Measurements from ENCODE around the gene CTSK. TPM values are rescaled to one million over a fixed set of nuclear protein-coding genes. Genes with fewer than 3 reads are reported as not detected.
"Not testable (repeated sequence)": the region's sequence is repeated elsewhere in the genome, so short reads cannot be mapped to it uniquely, and the experiment has no call there.

Gene CTSK
- total RNA-seq = 1.8 and 2.7 TPM in 2 replicates

DNA sequence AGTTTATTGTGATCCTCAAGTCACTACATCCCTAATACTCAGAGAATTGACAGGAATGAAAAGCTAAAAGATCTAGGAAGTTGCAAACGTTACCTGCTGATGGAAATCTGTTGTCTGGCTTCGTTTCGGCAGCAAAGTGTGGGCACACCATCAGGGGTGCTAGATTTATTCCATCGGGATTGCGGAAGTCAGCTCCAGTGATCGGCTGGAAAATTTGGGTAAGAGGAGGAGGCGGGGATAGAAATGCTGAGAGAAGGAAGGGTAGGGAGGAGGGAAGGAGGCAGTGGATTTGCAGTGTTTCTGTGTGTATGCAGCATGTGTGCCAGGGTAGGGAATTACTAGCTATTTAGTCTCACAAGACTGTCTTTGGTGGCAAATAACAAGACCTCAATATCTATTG is at the start of gene CTSK:
TSS of gene CTSK (minus strand) at position 140 of the 400 bp plus-strand sequence. CDS start 1,455 bp downstream, outside the sequence.
- DNase-seq (ENCODE audit: low spot score) = no peak
- H3K27me3 Mint-ChIP-seq (ENCODE audit: insufficient read depth) = no peaks in the 10 kb centered on the region
- H3K27ac Mint-ChIP-seq = no peak within 1 kb of the TSS
- no peaks in the 10 kb centered on the region for H3K9me3 Mint-ChIP-seq
- H3K36me3 Mint-ChIP-seq (ENCODE audit: low read depth) = peaks cover 7% of the 10 kb centered on the region
- H3K4me1 Mint-ChIP-seq (ENCODE audit: low read depth) = peaks cover 10% of the 10 kb centered on the region
- H3K4me3 Mint-ChIP-seq = no peak within 1 kb of the TSS
- intact Hi-C loops (cut with micrococcal nuclease) = no loop called here

DNA sequence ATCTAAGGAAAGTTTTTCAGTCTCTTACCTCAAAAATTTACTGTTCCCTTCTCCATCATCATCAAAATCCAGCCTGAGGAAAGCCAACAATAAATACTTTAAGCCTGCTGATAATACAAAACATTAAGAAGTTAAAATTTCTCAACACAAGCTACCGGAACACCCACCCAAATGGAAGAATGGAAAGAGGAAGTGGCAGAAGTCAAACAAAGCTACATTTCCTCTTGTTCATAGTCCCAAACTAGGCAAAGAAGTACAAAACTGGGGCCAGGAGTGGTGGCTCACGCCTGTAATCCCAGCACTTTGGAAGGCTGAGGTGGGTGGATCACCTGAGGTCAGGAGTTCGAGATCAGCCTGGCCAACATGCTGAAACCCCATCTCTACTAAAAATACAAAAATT is 44.7 kb upstream of the CTSK start:
- H3K4me3 Mint-ChIP-seq; H3K27me3 Mint-ChIP-seq (ENCODE audit: insufficient read depth); intact Hi-C loops (cut with micrococcal nuclease); H3K9me3 Mint-ChIP-seq; DNase-seq (ENCODE audit: low spot score); H3K4me1 Mint-ChIP-seq (ENCODE audit: low read depth); H3K27ac Mint-ChIP-seq: not testable (repeated sequence)
- peaks cover 30% of the 10 kb centered on the region for H3K36me3 Mint-ChIP-seq (ENCODE audit: low read depth)

DNA sequence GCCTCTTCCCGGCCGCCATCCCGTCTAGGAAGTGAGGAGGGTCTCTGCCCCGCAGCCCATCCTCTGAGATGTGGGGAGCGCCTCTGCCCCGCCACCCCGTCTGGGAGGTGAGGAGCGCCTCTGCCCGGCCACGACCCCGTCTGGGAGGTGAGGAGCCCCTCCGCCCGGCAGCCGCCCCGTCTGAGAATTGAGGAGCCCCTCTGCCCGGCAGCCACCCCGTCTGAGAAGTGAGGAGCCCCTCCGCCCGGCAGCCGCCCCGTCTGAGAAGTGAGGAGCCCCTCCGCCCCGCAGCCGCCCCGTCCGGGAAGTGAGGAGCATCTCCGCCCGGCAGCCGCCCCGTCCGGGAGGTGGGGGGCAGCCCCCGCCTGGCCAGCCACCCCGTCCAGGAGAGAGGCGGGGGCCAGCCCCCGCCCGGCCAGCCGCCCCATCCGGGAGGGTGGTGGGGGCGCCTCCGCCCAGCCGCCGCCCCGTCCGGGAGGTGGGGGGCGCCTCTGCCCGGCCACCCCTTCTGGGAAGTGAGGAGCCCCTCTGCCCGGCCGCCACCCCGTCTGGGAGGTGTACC is 42.8 kb upstream of the CTSK start:
- H3K4me3 Mint-ChIP-seq; DNase-seq (ENCODE audit: low spot score); H3K9me3 Mint-ChIP-seq; H3K27ac Mint-ChIP-seq; H3K27me3 Mint-ChIP-seq (ENCODE audit: insufficient read depth); intact Hi-C loops (cut with micrococcal nuclease): not testable (repeated sequence)
- Mint-ChIP-seq H3K36me3 (ENCODE audit: low read depth) (peaks cover 42% of the 10 kb centered on the region), H3K4me1 (ENCODE audit: low read depth) (peaks cover 11% of the 10 kb centered on the region)

DNA sequence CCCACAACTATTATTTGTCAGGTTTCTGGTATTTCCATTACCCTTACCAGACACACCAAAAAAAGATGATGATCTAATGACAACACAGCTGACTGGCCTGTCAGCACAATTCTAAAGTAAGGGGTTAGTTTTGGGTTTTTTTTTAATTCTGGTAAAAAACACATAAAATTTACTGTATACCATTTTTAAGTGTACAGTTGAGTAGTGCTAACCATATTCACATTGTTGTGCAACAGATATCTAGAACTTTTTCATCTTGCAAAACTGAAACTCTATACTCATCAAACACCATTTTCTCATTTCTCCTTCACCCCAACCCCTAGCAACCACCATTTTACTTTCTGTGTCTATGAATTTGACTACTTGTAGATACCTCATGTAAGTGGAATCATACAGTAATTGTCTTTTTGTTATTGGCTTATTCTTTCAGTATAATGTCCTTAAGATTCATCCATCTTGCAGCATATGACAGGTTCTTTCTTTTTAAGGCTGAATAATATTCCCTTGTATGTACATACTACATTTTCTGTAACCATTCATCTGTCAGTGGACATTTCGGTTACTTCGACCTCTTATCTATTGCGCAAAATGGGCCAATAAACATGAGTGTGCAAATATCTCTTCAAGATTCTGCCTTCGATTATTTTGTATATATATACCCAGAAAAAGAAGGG is 38.5 kb upstream of the CTSK start:
- DNase-seq (ENCODE audit: low spot score) = no peak
- Mint-ChIP-seq H3K27ac (peak overlapping the region; percentile 1), H3K4me3 (no peak overlapping the region), H3K36me3 (ENCODE audit: low read depth) (peaks cover 30% of the 10 kb centered on the region), H3K4me1 (ENCODE audit: low read depth) (peaks cover 25% of the 10 kb centered on the region), H3K27me3 (ENCODE audit: insufficient read depth) (no peaks in the 10 kb centered on the region), H3K9me3 (no peaks in the 10 kb centered on the region)
- intact Hi-C loops (cut with micrococcal nuclease) = loop anchor here (1.0 to 10.0 kb wide), 4 partner anchors 30 to 282 kb away; partner anchors contain the start of genes ARNT and SETDB1

DNA sequence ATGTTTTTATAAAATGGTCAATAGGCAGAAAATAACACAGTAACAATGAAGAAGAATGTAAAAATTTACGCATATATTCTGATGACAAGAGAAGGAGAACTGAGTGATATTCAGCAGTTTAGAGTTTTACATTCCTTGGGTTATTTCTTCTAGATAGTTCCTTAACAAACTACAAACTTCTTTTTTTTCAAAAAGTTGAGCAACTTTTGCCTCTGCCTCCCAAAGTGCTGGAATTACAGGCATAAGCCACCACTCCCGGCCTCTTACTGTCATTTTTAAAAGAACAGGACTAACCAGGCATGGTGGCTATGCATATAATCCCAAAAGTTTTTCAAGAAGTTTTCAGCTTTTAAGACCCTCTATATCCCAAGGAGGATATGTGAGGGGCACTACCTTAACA is 35.4 kb upstream of the CTSK start:
- Mint-ChIP-seq H3K4me1 (ENCODE audit: low read depth) (peaks cover 35% of the 10 kb centered on the region), H3K36me3 (ENCODE audit: low read depth) (peaks cover 45% of the 10 kb centered on the region), H3K27ac (no peak overlapping the region), H3K27me3 (ENCODE audit: insufficient read depth) (no peaks in the 10 kb centered on the region), H3K4me3 (no peak overlapping the region), H3K9me3 (no peaks in the 10 kb centered on the region)
- intact Hi-C loops (cut with micrococcal nuclease) = loop anchor here (5.0 to 10.0 kb wide), 2 partner anchors 76 to 279 kb away; partner anchors contain the start of gene CTSS
- DNase-seq (ENCODE audit: low spot score) = no peak

DNA sequence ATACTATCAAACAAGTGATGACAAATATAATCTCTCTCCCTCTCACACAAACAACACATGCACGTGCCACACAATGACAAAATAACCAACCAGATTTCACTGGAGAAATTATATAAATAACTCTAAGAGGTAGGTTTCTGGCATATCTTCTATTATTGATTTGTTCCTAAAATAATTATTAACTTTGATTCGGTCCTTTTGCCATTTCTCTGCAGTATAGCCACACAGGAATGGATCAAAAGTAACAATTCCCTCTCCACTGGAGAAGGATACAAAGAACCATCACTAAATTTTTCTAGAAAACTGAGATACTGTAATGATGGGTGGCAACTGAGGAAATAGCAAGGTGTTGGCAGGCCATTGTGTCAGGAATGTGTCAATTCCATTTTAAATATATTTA is 34.9 kb upstream of the CTSK start:
- no peak for DNase-seq (ENCODE audit: low spot score)
- H3K9me3 Mint-ChIP-seq = no peaks in the 10 kb centered on the region
- H3K27ac Mint-ChIP-seq = peak overlapping the region; percentile 4
- peaks cover 47% of the 10 kb centered on the region for H3K36me3 Mint-ChIP-seq (ENCODE audit: low read depth)
- no peak overlapping the region for H3K4me3 Mint-ChIP-seq
- peaks cover 35% of the 10 kb centered on the region for H3K4me1 Mint-ChIP-seq (ENCODE audit: low read depth)
- intact Hi-C loops (cut with micrococcal nuclease) = loop anchor here (5.0 to 10.0 kb wide), 2 partner anchors 76 to 278 kb away; partner anchors contain the start of gene CTSS
- no peaks in the 10 kb centered on the region for H3K27me3 Mint-ChIP-seq (ENCODE audit: insufficient read depth)

DNA sequence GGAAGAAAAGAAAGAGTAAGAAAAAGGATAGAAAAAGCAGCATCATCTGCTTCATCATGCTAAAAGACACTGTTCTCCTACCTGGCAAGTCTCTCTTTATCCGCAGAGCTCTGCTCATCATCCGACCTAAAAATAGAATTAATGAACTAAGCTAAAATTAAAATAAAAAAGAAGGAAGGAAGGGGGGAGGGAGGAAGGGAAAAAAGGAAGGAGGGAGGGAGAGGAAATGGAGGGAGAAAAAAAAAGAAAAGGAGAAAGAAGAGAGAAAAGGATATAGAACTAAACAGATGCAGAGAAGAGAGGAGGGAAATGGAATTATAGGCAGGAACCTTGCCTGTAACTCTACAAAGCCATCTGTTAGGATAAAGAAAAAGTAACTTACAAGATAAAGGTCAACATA is 34.3 kb upstream of the CTSK start:
- peak overlapping the region; percentile 49 for H3K27ac Mint-ChIP-seq
- no peak for DNase-seq (ENCODE audit: low spot score)
- intact Hi-C loops (cut with micrococcal nuclease) = loop anchor here (5.0 to 10.0 kb wide), 2 partner anchors 75 to 278 kb away; partner anchors contain the start of gene CTSS
- peaks cover 45% of the 10 kb centered on the region for H3K36me3 Mint-ChIP-seq (ENCODE audit: low read depth)
- H3K4me1 Mint-ChIP-seq (ENCODE audit: low read depth) = peaks cover 35% of the 10 kb centered on the region
- no peaks in the 10 kb centered on the region for H3K27me3 Mint-ChIP-seq (ENCODE audit: insufficient read depth)
- H3K9me3 Mint-ChIP-seq = no peaks in the 10 kb centered on the region
- no peak overlapping the region for H3K4me3 Mint-ChIP-seq

DNA sequence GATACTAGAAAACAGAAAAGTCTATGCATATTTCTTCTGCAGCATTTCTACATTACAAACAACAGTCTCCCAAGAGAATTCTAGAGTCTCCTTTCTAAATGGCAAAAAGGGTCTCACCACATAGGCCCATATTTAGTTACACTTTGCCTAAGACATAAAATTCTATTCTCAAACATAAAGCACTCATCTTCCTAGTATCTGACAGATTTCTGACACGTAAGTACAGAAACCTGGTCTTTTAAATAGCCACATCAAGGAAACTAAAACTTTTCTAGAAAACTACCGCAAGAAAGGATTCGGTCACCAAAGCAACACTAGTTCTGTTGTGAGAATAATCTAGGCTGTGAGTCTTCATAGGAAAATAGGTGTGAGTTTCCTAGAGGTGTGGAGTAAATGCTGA is 33.6 kb upstream of the CTSK start:
- peaks cover 47% of the 10 kb centered on the region for H3K36me3 Mint-ChIP-seq (ENCODE audit: low read depth)
- peak; percentile 18 for DNase-seq (ENCODE audit: low spot score)
- intact Hi-C loops (cut with micrococcal nuclease) = loop anchor here (1.0 to 10.0 kb wide), 5 partner anchors 35 to 277 kb away; partner anchors contain the start of genes ARNT and CTSS
- H3K9me3 Mint-ChIP-seq = no peaks in the 10 kb centered on the region
- H3K27me3 Mint-ChIP-seq (ENCODE audit: insufficient read depth) = no peaks in the 10 kb centered on the region
- peaks cover 31% of the 10 kb centered on the region for H3K4me1 Mint-ChIP-seq (ENCODE audit: low read depth)
- peak overlapping the region; percentile 49 for H3K27ac Mint-ChIP-seq
- peak overlapping the region; percentile 32 for H3K4me3 Mint-ChIP-seq

DNA sequence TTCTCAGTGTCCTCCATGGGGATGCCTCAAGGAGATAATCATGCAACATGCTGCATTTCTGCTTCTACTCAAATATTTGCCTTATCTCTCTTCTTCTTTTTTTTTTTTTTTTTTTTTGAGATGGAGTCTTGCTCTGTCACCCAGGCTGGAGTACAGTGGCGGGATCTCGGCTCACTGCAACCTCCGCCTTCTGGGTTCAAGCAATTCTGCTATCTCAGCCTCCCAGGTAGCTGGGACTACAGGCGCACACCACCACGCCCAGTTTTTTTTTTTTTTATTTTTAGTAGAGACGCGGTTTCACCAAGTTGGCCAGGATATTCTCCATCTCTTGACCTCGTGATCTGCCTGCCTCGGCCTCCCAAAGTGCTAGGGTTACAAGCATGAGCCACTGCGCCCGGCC is 32.8 kb upstream of the CTSK start:
- DNase-seq (ENCODE audit: low spot score) = not testable (repeated sequence)

DNA sequence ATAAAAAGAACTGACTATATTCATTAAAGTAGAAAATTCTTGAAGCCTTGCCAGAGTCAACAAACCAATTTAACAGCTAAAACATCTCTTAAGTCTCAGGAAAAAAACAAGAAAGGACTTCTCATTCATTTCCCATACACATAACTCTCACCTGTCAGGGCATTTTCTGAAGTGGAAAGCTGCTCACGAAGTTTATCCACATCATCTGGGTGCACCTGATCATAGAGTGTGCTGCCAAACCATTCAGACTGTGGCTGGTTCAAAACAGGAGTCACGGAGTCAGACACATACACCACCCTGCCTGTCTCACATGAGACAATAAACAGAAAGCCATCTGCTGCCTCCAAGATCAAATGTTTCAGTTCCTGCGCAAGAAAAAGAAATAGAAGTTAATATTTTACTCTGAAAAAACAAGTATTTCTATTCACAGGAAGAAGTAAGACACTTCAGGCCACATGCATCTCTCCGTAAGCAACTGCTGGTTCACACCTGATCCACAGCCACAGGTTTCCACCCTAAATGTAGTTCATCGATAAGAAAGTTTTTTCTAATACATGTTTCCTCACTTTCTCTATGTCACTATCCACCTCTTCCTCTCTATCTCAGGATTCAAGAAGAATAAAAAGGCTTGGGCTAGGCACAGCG is 28.2 kb upstream of the CTSK start:
- DNase-seq (ENCODE audit: low spot score) = no peak
- no peak overlapping the region for H3K27ac Mint-ChIP-seq
- H3K4me3 Mint-ChIP-seq = no peak overlapping the region
- no peaks in the 10 kb centered on the region for H3K9me3 Mint-ChIP-seq
- intact Hi-C loops (cut with micrococcal nuclease) = no loop called here
- H3K27me3 Mint-ChIP-seq (ENCODE audit: insufficient read depth) = no peaks in the 10 kb centered on the region
- peaks cover 61% of the 10 kb centered on the region for H3K36me3 Mint-ChIP-seq (ENCODE audit: low read depth)
- peaks cover 7% of the 10 kb centered on the region for H3K4me1 Mint-ChIP-seq (ENCODE audit: low read depth)

More for the DNA sequence above, 32.8 kb upstream of the CTSK start:
- H3K27ac Mint-ChIP-seq; H3K27me3 Mint-ChIP-seq (ENCODE audit: insufficient read depth); H3K4me3 Mint-ChIP-seq; H3K9me3 Mint-ChIP-seq: not testable (repeated sequence)
- intact Hi-C loops (cut with micrococcal nuclease) = loop anchor here (1.0 to 10.0 kb wide), 5 partner anchors 35 to 276 kb away; partner anchors contain the start of genes ARNT and CTSS
- H3K36me3 Mint-ChIP-seq (ENCODE audit: low read depth) = peaks cover 46% of the 10 kb centered on the region
- peaks cover 25% of the 10 kb centered on the region for H3K4me1 Mint-ChIP-seq (ENCODE audit: low read depth)

DNA sequence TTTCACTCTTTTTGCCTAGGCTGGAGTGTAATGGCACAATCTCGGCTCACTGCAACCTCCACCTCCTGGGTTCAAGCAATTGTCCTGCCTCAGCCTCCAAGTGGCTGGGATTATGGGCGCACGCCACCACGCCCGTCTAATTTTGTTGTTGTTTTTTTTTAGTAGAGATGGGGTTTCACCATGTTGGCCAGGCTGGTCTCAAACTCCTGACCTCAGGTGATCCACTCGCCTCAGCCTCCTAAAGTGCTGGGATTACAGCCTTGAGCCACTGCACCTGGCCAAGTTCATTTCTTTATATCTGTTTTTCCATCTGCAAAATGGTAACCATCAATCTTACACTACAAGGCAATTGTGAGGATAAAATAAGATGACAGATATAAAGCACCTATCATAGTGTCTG is 25.9 kb upstream of the CTSK start:
- H3K9me3 Mint-ChIP-seq; intact Hi-C loops (cut with micrococcal nuclease); DNase-seq (ENCODE audit: low spot score); H3K4me1 Mint-ChIP-seq (ENCODE audit: low read depth); H3K27ac Mint-ChIP-seq; H3K4me3 Mint-ChIP-seq; H3K27me3 Mint-ChIP-seq (ENCODE audit: insufficient read depth): not testable (repeated sequence)
- H3K36me3 Mint-ChIP-seq (ENCODE audit: low read depth) = peaks cover 63% of the 10 kb centered on the region

DNA sequence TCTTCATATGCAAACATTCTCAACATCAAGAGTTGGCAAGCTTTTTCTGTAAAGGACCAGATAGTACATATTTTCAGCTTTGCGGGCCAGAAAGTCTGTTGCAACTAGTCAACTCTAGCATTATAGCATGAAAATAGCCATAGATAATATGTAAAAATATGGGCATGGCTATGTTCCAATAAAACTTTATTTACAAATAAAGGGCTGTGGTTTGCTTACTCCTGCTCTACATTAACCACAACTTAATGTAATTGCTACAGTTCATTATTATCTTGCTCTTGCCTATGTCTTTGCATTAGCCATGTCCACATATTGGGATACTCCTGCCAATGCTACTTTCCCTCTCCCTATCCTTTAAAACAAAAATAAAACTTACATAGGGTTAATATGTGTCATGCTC is 24.5 kb upstream of the CTSK start:
- Mint-ChIP-seq H3K9me3 (no peaks in the 10 kb centered on the region), H3K27ac (no peak overlapping the region), H3K36me3 (ENCODE audit: low read depth) (peaks cover 56% of the 10 kb centered on the region), H3K4me3 (no peak overlapping the region), H3K27me3 (ENCODE audit: insufficient read depth) (no peaks in the 10 kb centered on the region), H3K4me1 (ENCODE audit: low read depth) (no peaks in the 10 kb centered on the region)
- intact Hi-C loops (cut with micrococcal nuclease) = no loop called here
- no peak for DNase-seq (ENCODE audit: low spot score)

DNA sequence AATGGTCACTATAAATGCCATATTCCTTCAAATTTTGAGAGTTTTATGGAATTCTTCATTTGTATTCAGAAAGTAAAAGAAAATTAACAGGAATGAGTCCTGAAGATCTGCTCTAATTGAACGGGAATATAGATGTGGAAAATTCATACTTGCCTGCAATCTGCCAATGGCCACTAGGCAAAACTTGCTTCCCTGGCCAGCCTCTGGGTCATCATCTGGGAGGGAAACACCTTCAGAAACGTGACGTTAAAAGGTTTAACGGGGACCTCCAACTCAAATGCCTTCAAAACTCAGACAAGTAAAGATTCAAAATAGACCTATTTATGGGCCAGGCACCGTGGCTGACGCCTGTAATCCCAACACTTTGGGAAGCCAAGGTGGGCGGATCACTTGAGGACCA is 21.7 kb upstream of the CTSK start:
- no peaks in the 10 kb centered on the region for H3K9me3 Mint-ChIP-seq
- H3K27ac Mint-ChIP-seq = no peak overlapping the region
- DNase-seq (ENCODE audit: low spot score) = no peak
- H3K27me3 Mint-ChIP-seq (ENCODE audit: insufficient read depth) = no peaks in the 10 kb centered on the region
- intact Hi-C loops (cut with micrococcal nuclease) = loop anchor here (10.0 kb wide), 1 partner anchor 355 kb away; no protein-coding TSS in a partner anchor
- no peak overlapping the region for H3K4me3 Mint-ChIP-seq
- peaks cover 43% of the 10 kb centered on the region for H3K36me3 Mint-ChIP-seq (ENCODE audit: low read depth)
- H3K4me1 Mint-ChIP-seq (ENCODE audit: low read depth) = no peaks in the 10 kb centered on the region
